ENCODE measurements around the gene SPEM3.

The SPEM3 gene

DNA sequence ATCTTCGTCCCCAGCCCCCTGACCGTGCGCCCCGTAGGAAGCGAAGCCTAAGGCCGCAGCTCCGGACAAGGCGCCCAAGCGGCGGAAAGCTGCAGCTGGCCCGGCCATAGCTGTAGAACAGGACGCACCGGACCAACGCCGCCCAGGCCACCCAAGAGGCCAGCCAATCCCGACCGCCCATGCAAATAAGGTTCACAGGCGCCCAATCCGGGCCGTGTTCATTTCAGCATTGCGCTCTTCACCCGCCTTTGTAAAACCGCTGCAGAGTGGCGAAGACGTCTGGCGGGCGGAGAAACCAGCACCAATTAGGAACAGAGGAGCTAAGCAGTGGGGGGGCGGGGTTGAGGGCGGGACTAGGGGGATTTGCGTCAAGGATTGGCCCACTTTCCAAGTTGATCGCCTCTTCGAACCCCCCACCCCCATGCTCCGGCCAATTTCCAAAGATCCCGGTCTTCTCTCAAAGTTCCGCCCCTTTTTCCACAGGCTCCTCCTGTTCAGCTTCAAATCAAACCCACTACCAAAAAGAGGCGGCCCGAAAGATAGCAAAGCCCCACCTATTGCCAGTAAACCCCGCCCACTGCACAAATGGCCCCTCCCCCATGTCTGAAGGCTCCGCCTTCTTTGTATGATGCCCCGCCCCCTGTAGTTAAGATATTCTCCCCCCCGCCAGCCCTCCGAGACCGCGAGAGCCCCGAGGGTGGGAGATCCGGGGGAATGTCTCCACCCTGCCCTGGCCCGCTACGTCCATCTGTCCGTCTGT is 24.5 kb upstream of the SPEM3 start, which contains the start of gene TMEM256:
Gene TMEM256 (minus strand): TSS at position 121 of the 760 bp plus-strand sequence. CDS start 13 bp downstream, at position 108.
- DNase-seq (ENCODE audit: low read depth in 2 of 2): peak; percentile 100
- H3K4me3 ChIP-seq (replicated peaks in 1 of 2; ENCODE audit: low read depth in 2 of 2, low read length in 2 of 2): peak within 1 kb of the TSS; percentile 75 to 81
- TF ChIP-seq, protein P1, sequence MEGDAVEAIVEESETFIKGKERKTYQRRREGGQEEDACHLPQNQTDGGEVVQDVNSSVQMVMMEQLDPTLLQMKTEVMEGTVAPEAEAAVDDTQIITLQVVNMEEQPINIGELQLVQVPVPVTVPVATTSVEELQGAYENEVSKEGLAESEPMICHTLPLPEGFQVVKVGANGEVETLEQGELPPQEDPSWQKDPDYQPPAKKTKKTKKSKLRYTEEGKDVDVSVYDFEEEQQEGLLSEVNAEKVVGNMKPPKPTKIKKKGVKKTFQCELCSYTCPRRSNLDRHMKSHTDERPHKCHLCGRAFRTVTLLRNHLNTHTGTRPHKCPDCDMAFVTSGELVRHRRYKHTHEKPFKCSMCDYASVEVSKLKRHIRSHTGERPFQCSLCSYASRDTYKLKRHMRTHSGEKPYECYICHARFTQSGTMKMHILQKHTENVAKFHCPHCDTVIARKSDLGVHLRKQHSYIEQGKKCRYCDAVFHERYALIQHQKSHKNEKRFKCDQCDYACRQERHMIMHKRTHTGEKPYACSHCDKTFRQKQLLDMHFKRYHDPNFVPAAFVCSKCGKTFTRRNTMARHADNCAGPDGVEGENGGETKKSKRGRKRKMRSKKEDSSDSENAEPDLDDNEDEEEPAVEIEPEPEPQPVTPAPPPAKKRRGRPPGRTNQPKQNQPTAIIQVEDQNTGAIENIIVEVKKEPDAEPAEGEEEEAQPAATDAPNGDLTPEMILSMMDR (IDR thresholded peaks at IDR 0.05; ENCODE audit: low read depth, low read length): no peak

DNA sequence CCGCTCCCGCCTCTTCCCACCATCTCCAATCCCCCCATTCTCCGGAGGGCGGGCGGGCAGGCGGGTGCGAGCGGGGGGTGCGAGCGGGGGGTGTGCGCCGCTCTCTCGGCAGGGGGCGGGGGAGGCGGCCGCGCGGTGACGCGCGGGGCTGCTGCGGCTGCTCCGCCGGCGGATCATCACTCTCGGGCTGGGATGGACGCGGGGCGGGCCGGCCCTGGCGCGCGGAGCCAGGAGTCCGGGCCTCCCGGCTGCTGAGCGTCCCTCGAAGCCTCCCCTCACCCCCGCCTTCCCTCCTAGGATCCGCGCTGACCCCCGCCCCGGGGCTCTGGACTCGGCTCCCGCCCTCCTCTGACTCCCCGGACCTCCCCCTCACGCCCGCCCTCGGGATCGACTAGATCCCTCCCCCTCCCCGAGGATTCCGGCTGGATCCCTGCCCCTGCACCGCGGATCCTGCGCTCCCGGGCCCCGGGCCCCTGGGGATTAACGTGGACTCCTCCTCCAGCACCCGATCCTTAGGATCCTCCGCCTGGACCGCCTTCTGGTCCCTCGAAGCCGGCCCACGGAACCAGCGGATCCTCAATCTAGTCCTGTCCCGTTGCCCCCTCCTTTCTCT is 23.8 kb upstream of the SPEM3 start:
- peak overlapping the region; percentile 67 to 75 for H3K4me3 ChIP-seq (replicated peaks in 1 of 2; ENCODE audit: low read depth in 2 of 2, low read length in 2 of 2)
- TF ChIP-seq, protein P1 (IDR thresholded peaks at IDR 0.05; ENCODE audit: low read depth, low read length): no peak
- peak in 1 of 2 donors; percentile 26 for DNase-seq (ENCODE audit: low read depth in 2 of 2)

DNA sequence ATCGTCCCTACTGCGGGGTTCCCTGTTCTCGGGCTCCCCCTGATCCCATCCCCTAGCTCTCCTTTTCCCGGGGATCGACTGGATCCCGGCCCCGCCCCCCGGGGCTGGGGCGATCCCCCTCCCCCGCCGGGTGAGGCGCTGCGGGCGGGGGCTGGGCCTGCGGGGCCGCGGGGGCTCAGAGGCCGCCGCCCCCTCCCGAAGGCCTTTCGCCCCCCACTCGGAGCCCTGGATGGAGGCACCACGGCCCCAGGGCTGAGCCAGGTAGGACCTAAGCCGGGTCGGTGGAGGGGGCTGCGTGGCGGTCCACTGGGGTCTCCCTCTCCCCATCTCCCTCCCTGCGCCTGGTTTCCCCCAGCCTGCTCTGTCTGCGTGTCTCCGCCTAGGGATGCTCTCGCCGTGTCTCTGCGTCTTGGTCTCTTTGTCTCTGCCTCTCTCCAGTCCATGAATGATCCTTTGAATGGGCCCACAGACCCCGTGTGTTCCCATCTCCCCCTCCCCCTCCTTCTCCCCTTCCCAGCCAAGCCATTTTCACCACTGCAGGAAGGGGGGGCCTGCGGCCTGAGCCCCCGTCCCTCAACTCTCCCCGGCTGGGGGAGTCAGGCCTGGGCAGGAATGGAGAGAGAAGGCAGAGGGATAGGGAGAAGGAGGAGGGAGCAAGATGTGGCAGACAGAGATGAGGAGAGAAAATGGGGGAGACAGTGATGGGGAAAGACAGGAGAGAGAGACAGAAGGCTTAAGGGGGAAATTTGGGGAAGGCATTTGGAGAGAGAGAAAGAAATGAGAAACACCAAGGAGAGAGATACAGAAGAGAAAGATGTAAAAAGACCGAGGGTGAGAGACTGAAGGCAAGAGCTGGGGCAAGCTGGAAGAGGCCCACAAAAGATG is 23.1 kb upstream of the SPEM3 start:
- no peak for DNase-seq (ENCODE audit: low read depth in 2 of 2)
- TF ChIP-seq, protein P1 (IDR thresholded peaks at IDR 0.05; ENCODE audit: low read depth, low read length): no peak
- H3K4me3 ChIP-seq (replicated peaks in 1 of 2; ENCODE audit: low read depth in 2 of 2, low read length in 2 of 2): peak overlapping the region; percentile 67 to 75

DNA sequence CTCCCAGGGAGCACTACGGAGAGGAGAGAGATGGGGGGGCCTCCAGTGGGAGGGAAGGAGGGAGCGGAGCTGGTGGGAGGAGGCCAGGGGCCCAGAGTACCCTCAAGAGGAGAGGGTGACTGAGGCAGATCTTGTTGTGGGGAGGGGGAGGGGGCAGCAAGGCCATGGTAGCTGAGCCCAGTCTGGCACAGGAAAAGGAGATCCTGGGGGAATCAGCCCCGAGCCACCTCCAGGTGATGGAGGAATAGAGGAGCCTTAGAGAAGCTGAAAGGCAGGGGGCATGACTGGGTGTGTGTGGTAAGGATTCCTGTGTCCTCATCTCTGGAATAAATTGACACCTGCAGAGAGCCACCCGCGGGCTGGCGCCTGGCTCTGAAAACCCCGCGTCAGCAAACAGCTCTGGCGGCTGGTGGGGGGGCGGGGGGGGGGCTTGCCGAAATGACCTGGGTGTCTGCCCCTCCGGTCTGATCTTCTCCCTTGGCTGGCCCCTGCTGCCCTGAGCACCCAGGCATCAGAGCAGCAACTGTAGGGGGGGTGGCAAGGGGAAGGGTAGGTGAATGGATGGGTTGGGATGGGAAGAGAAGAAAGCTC is 22.3 kb upstream of the SPEM3 start:
- peak overlapping the region in 1 of 2 donors; percentile 75 for H3K4me3 ChIP-seq (replicated peaks in 1 of 2; ENCODE audit: low read depth in 2 of 2, low read length in 2 of 2)
- TF ChIP-seq, protein P1 (IDR thresholded peaks at IDR 0.05; ENCODE audit: low read depth, low read length): no peak

GRCh38 chr17:7407082-7407481 is 21.6 kb upstream of the SPEM3 start:
- DNase-seq (ENCODE audit: low read depth in 2 of 2): no peak
- TF ChIP-seq, protein P1 (IDR thresholded peaks at IDR 0.05; ENCODE audit: low read depth, low read length): no peak
- no peak overlapping the region for H3K4me3 ChIP-seq (replicated peaks in 1 of 2; ENCODE audit: low read depth in 2 of 2, low read length in 2 of 2)

More for the DNA sequence above, 22.3 kb upstream of the SPEM3 start:
- DNase-seq (ENCODE audit: low read depth in 2 of 2): no peak
